Ovary (tissue), 3 donors: ENCODE data around the gene CCDC188.

Source experiments
- CTCF ChIP-seq, 3 donors: fragments of 450-650 bp in 2 of 3; fragments of 200-600 bp in 1 of 3; IDR thresholded peaks; one replicate each; pipeline versions ENCODE4 v1.5.1 to v1.8.0; 2016 to 2022; ENCODE audit warnings: antibody characterized with exemption in 3 of 3, mild to moderate bottlenecking in 1 of 3
- EP300 ChIP-seq: sonication (generic); formaldehyde crosslinking; IDR thresholded peaks from one replicate; pipeline ENCODE4 v1.6.1; 2017; ENCODE audit warnings: antibody characterized with exemption
- POLR2A ChIP-seq: fragments of 450-650 bp; IDR thresholded peaks from one replicate; pipeline ENCODE4 v1.6.1; 2017; ENCODE audit warnings: antibody characterized with exemption, mild to moderate bottlenecking, moderate library complexity
- donor health status: DM: no; HTN: no; CAD: no.

- no peak for TF ChIP-seq CTCF (IDR thresholded peaks at IDR 0.05)
- no peak for TF ChIP-seq POLR2A
- no peak for TF ChIP-seq EP300
Measured at GRCh38 chr22:20191803-20192202, 40.9 kb upstream of the CCDC188 start.
